Medulla oblongata (tissue), 1 donor: ENCODE measurements around the gene ZNF22.

ENCODE experiments used
- DNase-seq: peaks from one replicate; pipeline ENCODE4 v3.0.0-alpha.2; 2015; ENCODE audit errors: extremely low spot score

The ZNF22 gene

DNA sequence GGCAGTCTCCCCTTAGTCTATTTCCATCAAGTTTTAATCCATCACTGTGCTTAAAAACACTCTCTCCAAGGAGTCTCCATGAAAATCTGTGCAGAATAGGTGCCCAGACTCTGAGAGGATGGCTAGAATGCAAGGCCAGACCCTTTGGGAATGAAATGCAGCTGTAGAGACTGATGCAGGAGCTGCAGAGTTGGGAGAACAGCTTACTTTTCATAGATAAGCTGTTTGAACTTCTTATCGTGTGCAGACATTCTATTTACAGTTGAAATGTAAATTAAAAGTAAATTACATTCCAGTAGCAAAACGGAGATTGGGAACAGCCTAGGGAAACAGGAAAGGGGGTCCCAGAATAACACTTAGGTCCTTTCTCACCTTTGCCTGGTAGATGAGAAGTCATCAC is 14.9 kb downstream of the ZNF22 start:
- DNase-seq = no peak

- DNase-seq = no peak
These were observed 22.7 kb downstream of the ZNF22 start for GRCh38 chr10:45023426-45023825.

GRCh38 chr10:45034301-45034700 is 33.6 kb downstream of the ZNF22 start:
- DNase-seq = no peak

DNA sequence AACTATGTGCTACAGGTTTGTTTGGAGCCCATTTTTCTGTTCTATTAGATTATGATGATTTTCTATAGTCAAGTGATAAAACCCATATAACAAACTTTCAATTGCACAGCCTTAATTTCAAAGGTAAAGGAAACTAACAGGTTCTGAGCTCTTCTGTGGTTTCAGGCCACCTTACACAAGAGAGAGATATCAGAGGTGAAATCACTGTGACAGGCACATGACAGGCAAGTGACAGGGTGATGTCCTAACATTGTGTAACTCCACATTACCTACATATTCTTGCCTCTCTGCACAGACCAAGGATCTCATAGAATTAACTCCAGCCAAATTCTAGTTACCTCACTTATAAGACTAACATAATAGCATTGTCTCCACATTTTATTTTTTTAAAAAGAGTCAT is 35.0 kb downstream of the ZNF22 start:
- no peak for DNase-seq

- DNase-seq = no peak
These were observed 40.3 kb downstream of the ZNF22 start for GRCh38 chr10:45040921-45041542.

GRCh38 chr10:45044290-45044689 is 43.6 kb downstream of the ZNF22 start:
- no peak for DNase-seq

DNA sequence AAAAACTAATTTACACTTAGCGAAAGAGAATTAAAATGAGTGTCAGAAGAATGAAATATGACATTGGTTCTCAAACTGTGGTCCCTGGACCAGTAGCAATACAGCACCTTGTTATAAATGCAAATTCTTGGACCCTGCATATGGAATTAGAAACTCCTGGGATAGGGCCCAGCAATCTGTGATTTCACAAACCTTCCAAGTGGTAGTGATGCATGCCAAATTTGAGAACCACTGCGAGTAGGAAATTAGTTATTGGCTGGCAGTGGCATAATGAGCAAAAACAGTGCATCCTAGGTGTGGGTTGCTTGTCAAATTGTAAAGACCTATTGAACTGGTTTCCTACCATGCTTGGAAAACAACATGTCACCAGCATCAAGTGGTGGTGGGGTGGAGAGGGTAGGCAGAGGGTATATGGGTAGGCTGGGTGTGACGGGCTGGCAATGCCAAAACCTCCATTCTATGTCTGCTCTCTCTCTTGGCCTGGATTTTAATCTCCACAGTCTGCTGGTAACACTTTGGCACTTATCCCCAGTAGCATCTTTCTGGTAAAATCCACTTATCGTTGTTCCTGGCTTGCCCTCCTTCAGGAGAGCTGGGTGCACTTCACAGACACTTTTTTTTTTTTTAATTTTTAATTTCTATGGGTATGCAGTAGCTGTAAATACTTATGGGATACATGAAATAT is 50.0 kb downstream of the ZNF22 start:
- no peak for DNase-seq

GRCh38 chr10:45052700-45053099 is 52.0 kb downstream of the ZNF22 start:
- no peak for DNase-seq

GRCh38 chr10:45053569-45054100 is 52.9 kb downstream of the ZNF22 start:
- DNase-seq = no peak
